Liver (tissue), 9 donors: ENCODE data around the gene PFKL. TPM values are rescaled to one million over a fixed set of nuclear protein-coding genes. Genes with fewer than 3 reads are reported as not detected.

Source experiments
- DNase-seq: peaks from one replicate; pipeline ENCODE4 v3.0.0-alpha.2; 2017; ENCODE audit warnings: low spot score
- H3K27ac ChIP-seq, 2 donors: one replicate each; pipeline ENCODE4 v1.7.0; 2013; ENCODE audit warnings: inconsistent platforms in 2 of 2, low read length in 2 of 2, control low read depth in 1 of 2, low read depth in 1 of 2, mild to moderate bottlenecking in 1 of 2
- H3K27me3 ChIP-seq, 4 donors: one replicate each; pipeline versions ENCODE4 v1.6.1 to v1.7.0; 2013; ENCODE audit warnings: low read length in 3 of 4, inconsistent platforms in 1 of 4, mild to moderate bottlenecking in 1 of 4, moderate library complexity in 1 of 4; ENCODE audit not compliant: control insufficient read depth in 4 of 4, insufficient read depth in 4 of 4
- H3K36me3 ChIP-seq, 4 donors: one replicate each; pipeline versions ENCODE4 v1.6.1 to v1.7.0; 2013; ENCODE audit warnings: low read length in 3 of 4, mild to moderate bottlenecking in 3 of 4, low read depth in 1 of 4, moderate library complexity in 1 of 4; ENCODE audit not compliant: control insufficient read depth in 4 of 4, insufficient read depth in 3 of 4
- H3K4me1 ChIP-seq, 4 donors: one replicate each; pipeline versions ENCODE4 v1.6.1 to v1.7.0; 2013; ENCODE audit warnings: low read length in 3 of 4, mild to moderate bottlenecking in 3 of 4, moderate library complexity in 1 of 4; ENCODE audit not compliant: control insufficient read depth in 4 of 4, insufficient read depth in 4 of 4
- H3K4me3 ChIP-seq, 3 donors: one replicate each; pipeline versions ENCODE4 v1.6.1 to v1.7.0; 2013; ENCODE audit warnings: low read length in 3 of 3, control low read depth in 1 of 3, low read depth in 1 of 3, mild to moderate bottlenecking in 1 of 3
- H3K9ac ChIP-seq, 2 donors: one replicate each; pipeline ENCODE4 v1.7.0; 2013; ENCODE audit warnings: low read length in 2 of 2, mild to moderate bottlenecking in 2 of 2, moderate library complexity in 2 of 2, control low read depth in 1 of 2, low read depth in 1 of 2
- H3K9me3 ChIP-seq, 4 donors: one replicate each; pipeline versions ENCODE4 v1.6.1 to v1.7.0; 2013; ENCODE audit warnings: low read length in 3 of 4; ENCODE audit not compliant: control insufficient read depth in 4 of 4
- ATF3 ChIP-seq: IDR thresholded peaks from 2 replicates; pipeline ENCODE4 v1.6.1; 2016; ENCODE audit warnings: antibody characterized with exemption
- CTCF ChIP-seq: fragments of 150-350 bp; IDR thresholded peaks from 2 replicates; pipeline ENCODE4 v1.5.1; 2017; ENCODE audit warnings: improper control_type of control experiment, low read depth, low read length; ENCODE audit not compliant: missing input control
- EGR1 ChIP-seq, 2 donors: IDR thresholded peaks; 2 replicates each; pipeline ENCODE4 v1.6.1; 2016 to 2018; ENCODE audit warnings: antibody characterized with exemption in 2 of 2, low read depth in 2 of 2
- FOXA1 ChIP-seq: IDR thresholded peaks from 2 replicates; pipeline ENCODE4 v1.6.1; 2016; ENCODE audit warnings: antibody characterized with exemption
- FOXA2 ChIP-seq: IDR thresholded peaks from 2 replicates; pipeline ENCODE4 v1.6.1; 2016; ENCODE audit warnings: antibody characterized with exemption
- GABPA ChIP-seq, 2 donors: IDR thresholded peaks in 1 of 2; conservative IDR thresholded peaks in 1 of 2; 2 replicates each; pipeline ENCODE4 v1.6.1; 2016; ENCODE audit warnings: antibody characterized with exemption in 2 of 2, mild to moderate bottlenecking in 1 of 2, moderate library complexity in 1 of 2
- HNF4A ChIP-seq, 2 donors: conservative IDR thresholded peaks; 2 replicates each; pipeline ENCODE4 v1.6.1; 2016; ENCODE audit warnings: antibody characterized with exemption in 2 of 2, mild to moderate bottlenecking in 2 of 2
- HNF4G ChIP-seq: IDR thresholded peaks from 2 replicates; pipeline ENCODE4 v1.6.1; 2016; ENCODE audit warnings: antibody characterized with exemption
- JUND ChIP-seq, 2 donors: IDR thresholded peaks; 2 replicates each; pipeline ENCODE4 v1.6.1; 2016; ENCODE audit warnings: antibody characterized with exemption in 2 of 2
- MAX ChIP-seq: IDR thresholded peaks from 2 replicates; pipeline ENCODE4 v1.6.1; 2016; ENCODE audit warnings: antibody characterized with exemption
- NR2F2 ChIP-seq: IDR thresholded peaks from 2 replicates; pipeline ENCODE4 v1.6.1; 2016; ENCODE audit warnings: antibody characterized with exemption
- RAD21 ChIP-seq, 2 donors: IDR thresholded peaks; 2 replicates each; pipeline ENCODE4 v1.6.1; 2016; ENCODE audit warnings: antibody characterized with exemption in 2 of 2, mild to moderate bottlenecking in 2 of 2
- REST ChIP-seq: IDR thresholded peaks from 2 replicates; pipeline ENCODE4 v1.6.1; 2016; ENCODE audit warnings: antibody characterized with exemption, mild to moderate bottlenecking
- RXRA ChIP-seq, 2 donors: IDR thresholded peaks; 2 replicates each; pipeline ENCODE4 v1.6.1; 2017 to 2018; ENCODE audit warnings: antibody characterized with exemption in 2 of 2, mild to moderate bottlenecking in 1 of 2
- SP1 ChIP-seq: IDR thresholded peaks from 2 replicates; pipeline ENCODE4 v1.6.1; 2018; ENCODE audit warnings: antibody characterized with exemption, mild to moderate bottlenecking
- TAF1 ChIP-seq: conservative IDR thresholded peaks from 2 replicates; pipeline ENCODE4 v1.6.1; 2016; ENCODE audit warnings: antibody characterized with exemption, mild to moderate bottlenecking
- YY1 ChIP-seq: IDR thresholded peaks from 2 replicates; pipeline ENCODE4 v1.6.1; 2016; ENCODE audit warnings: antibody characterized with exemption, mild to moderate bottlenecking
- ZBTB33 ChIP-seq: IDR thresholded peaks from 2 replicates; pipeline ENCODE4 v1.6.1; 2016; ENCODE audit warnings: antibody characterized with exemption
- WGBS: extraction: QIAGEN DNeasy Blood & Tissue Kit; methylation state at CpG from one replicate; pipeline ENCODE4 v1.1.7; 2013; 5-methylcytosine and 5-hydroxymethylcytosine counted together
- polyA plus RNA-seq, 2 donors: library from polyadenylated mRNA; stranded (reverse) in 1 of 2; unstranded in 1 of 2; fragments of 200-250 nt in 1 of 2; fragments of >200 nt in 1 of 2; fragmentation: Nextera tagmentation in 1 of 2; extraction: Ambion mirVana in 1 of 2; gene quantifications; one replicate each; pipeline versions ENCODE4 v1.2.1 to v1.2.3, GENCODE V29; 2013 to 2015
- total RNA-seq, 2 donors: library from RNA; depleted of rRNA; stranded (reverse); fragments of >200 nt; gene quantifications; one replicate each; pipeline ENCODE4 v1.2.3, GENCODE V29; 2014
- donor health status: healthy.
- donor health status: healthy.
- donor health status: healthy.
- donor health status: healthy.
- donor health status: healthy.

The PFKL gene
- total and polyA plus RNA-seq, 4 donors, result 48.1 to 98.4 (median 81.0) TPM

- TF ChIP-seq ATF3 (no peak), RXRA (IDR thresholded peaks at IDR 0.05) (no peak), SP1 (no peak), RAD21 (IDR thresholded peaks at IDR 0.05) (no peak), FOXA1 (no peak), GABPA (IDR thresholded peaks at IDR 0.05 in 1 of 2, conservative IDR thresholded peaks at IDR 0.05 in 1 of 2) (no peak), EGR1 (IDR thresholded peaks at IDR 0.05; ENCODE audit: low read depth in 2 of 2) (no peak), TAF1 (no peak), NR2F2 (no peak), HNF4A (conservative IDR thresholded peaks at IDR 0.05) (no peak), HNF4G (no peak), YY1 (no peak), JUND (IDR thresholded peaks at IDR 0.05) (no peak), ZBTB33 (no peak), FOXA2 (no peak), MAX (no peak), CTCF (no peak), REST (no peak)
- no peak overlapping the region for H3K4me3 ChIP-seq
- no peak overlapping the region for H3K9ac ChIP-seq
- WGBS, result 93% methylated on average over 21 of the region's 21 CpGs
- H3K9me3 ChIP-seq, result no peaks in the 10 kb centered on the region
- DNase-seq, result no peak
- peaks cover 0 to 33% (median 10%) of the 10 kb centered on the region in 4 donors for H3K36me3 ChIP-seq
- no peaks in the 10 kb centered on the region for H3K27me3 ChIP-seq
- H3K27ac ChIP-seq, result no peak overlapping the region
- peaks cover 10 to 28% (median 22%) of the 10 kb centered on the region in 4 donors for H3K4me1 ChIP-seq
These were observed 7.3 kb downstream of the PFKL start for GRCh38 chr21:44306936-44307704.
